ENCODE results near the gene CNTNAP5. TPM values are rescaled to one million over a fixed set of nuclear protein-coding genes. Genes with fewer than 3 reads are reported as not detected.

Gene CNTNAP5
- total RNA-seq, 4 donors from 2014 or later, result not detected

GRCh38 chr2:124836416-124836815 lies 811.3 kb downstream of the CNTNAP5 start:
- DNase-seq (ENCODE audit: low spot score in 2 of 2), result no peak
- H3K4me1 ChIP-seq, result no peaks in the 10 kb centered on the region

GRCh38 chr2:124837496-124837895 lies 812.4 kb downstream of the CNTNAP5 start:
- no peak overlapping the region for H3K27ac ChIP-seq
- no peaks in the 10 kb centered on the region for H3K27me3 ChIP-seq
- TF ChIP-seq CTCF (IDR thresholded peaks at IDR 0.05), result no peak
- no peak for DNase-seq (ENCODE audit: low spot score in 2 of 2)
- WGBS, result 74% methylated on average over 2 of the region's 2 CpGs
- no peak overlapping the region for H3K4me3 ChIP-seq
- no peaks in the 10 kb centered on the region for H3K36me3 ChIP-seq
- no peaks in the 10 kb centered on the region for H3K9me3 ChIP-seq
- H3K4me1 ChIP-seq, result no peaks in the 10 kb centered on the region

More at GRCh38 chr2:124836416-124836815, 811.3 kb downstream of the CNTNAP5 start:
- Histone ChIP-seq H3K27ac (no peak overlapping the region), H3K4me3 (no peak overlapping the region), H3K36me3 (no peaks in the 10 kb centered on the region), H3K27me3 (no peaks in the 10 kb centered on the region), H3K9me3 (no peaks in the 10 kb centered on the region)
- TF ChIP-seq POLR2A (IDR thresholded peaks at IDR 0.05) (no peak), POLR2AphosphoS5 (IDR thresholded peaks at IDR 0.05) (no peak), EP300 (IDR thresholded peaks at IDR 0.05) (no peak), CTCF (IDR thresholded peaks at IDR 0.05) (no peak)
- WGBS, result 32% methylated on average over 3 of the region's 3 CpGs

GRCh38 chr2:124838406-124838805 lies 813.3 kb downstream of the CNTNAP5 start:
- Histone ChIP-seq H3K36me3 (no peaks in the 10 kb centered on the region), H3K4me1 (no peaks in the 10 kb centered on the region), H3K9me3 (peaks cover 3% of the 10 kb centered on the region), H3K27ac (no peak overlapping the region), H3K27me3 (no peaks in the 10 kb centered on the region), H3K4me3 (no peak overlapping the region)
- no peak for DNase-seq (ENCODE audit: low spot score in 2 of 2)
- 86% methylated on average over 3 of the region's 3 CpGs for WGBS
- TF ChIP-seq EP300 (IDR thresholded peaks at IDR 0.05) (no peak), POLR2AphosphoS5 (IDR thresholded peaks at IDR 0.05) (no peak), POLR2A (IDR thresholded peaks at IDR 0.05) (no peak), CTCF (IDR thresholded peaks at IDR 0.05) (no peak)

GRCh38 chr2:124867247-124867646 lies 842.2 kb downstream of the CNTNAP5 start:
- 82% methylated on average over 3 of the region's 3 CpGs for WGBS
- Histone ChIP-seq H3K9me3 (no peaks in the 10 kb centered on the region), H3K27ac (no peak overlapping the region), H3K27me3 (no peaks in the 10 kb centered on the region), H3K4me1 (no peaks in the 10 kb centered on the region), H3K36me3 (no peaks in the 10 kb centered on the region), H3K4me3 (no peak overlapping the region)
- DNase-seq (ENCODE audit: low spot score in 2 of 2), result no peak
- TF ChIP-seq POLR2A (IDR thresholded peaks at IDR 0.05) (no peak), POLR2AphosphoS5 (IDR thresholded peaks at IDR 0.05) (no peak), EP300 (IDR thresholded peaks at IDR 0.05) (no peak), CTCF (IDR thresholded peaks at IDR 0.05) (no peak)

GRCh38 chr2:124874219-124874618 lies 849.1 kb downstream of the CNTNAP5 start:
- Histone ChIP-seq H3K4me3 (no peak overlapping the region), H3K36me3 (no peaks in the 10 kb centered on the region), H3K27me3 (no peaks in the 10 kb centered on the region), H3K27ac (no peak overlapping the region), H3K9me3 (no peaks in the 10 kb centered on the region), H3K4me1 (no peaks in the 10 kb centered on the region)
- DNase-seq (ENCODE audit: low spot score in 2 of 2), result no peak
- 76% methylated on average over 1 of the region's 1 CpG for WGBS
- TF ChIP-seq POLR2AphosphoS5 (IDR thresholded peaks at IDR 0.05) (no peak), CTCF (IDR thresholded peaks at IDR 0.05) (no peak), EP300 (IDR thresholded peaks at IDR 0.05) (no peak), POLR2A (IDR thresholded peaks at IDR 0.05) (no peak)
